CD14-positive monocyte (primary cell): ENCODE data around the gene HKDC1. TPM values are rescaled to one million over a fixed set of nuclear protein-coding genes. Genes with fewer than 3 reads are reported as not detected.
"Not testable (repeated sequence)": the region's sequence is repeated elsewhere in the genome, so short reads cannot be mapped to it uniquely, and the experiment has no call there.

Source experiments
- DNase-seq, 3 donors: peaks; one replicate each; pipeline ENCODE4 v3.0.0-alpha.2; 2011 to 2022
- H2AFZ ChIP-seq: 2 replicates; pipeline ENCODE4 v1.6.0; 2012; ENCODE audit warnings: mild to moderate bottlenecking, low read depth, low read length, inconsistent platforms; ENCODE audit not compliant: insufficient read depth, poor library complexity, severe bottlenecking
- H3K27ac ChIP-seq, 2 donors: 1 replicate in 1 of 2; 2 replicates in 1 of 2; pipeline ENCODE4 v1.5.1; 2012 to 2013; ENCODE audit warnings: low read length in 2 of 2, control low read depth in 1 of 2, inconsistent platforms in 1 of 2, low read depth in 1 of 2, mild to moderate bottlenecking in 1 of 2
- H3K27me3 ChIP-seq, 2 donors: one replicate each; pipeline versions ENCODE4 v1.6.0 to v1.6.1; 2011 to 2013; ENCODE audit warnings: low read length in 2 of 2; ENCODE audit not compliant: control insufficient read depth in 2 of 2, insufficient read depth in 2 of 2
- H3K36me3 ChIP-seq, 2 donors: replicated peaks in 1 of 2; 1 replicate in 1 of 2; 2 replicates in 1 of 2; pipeline versions ENCODE4 v1.5.1 to v1.6.1; 2012 to 2013; ENCODE audit warnings: low read length in 2 of 2, control low read depth in 1 of 2, inconsistent platforms in 1 of 2, mild to moderate bottlenecking in 1 of 2; ENCODE audit not compliant: insufficient read depth in 2 of 2, control insufficient read depth in 1 of 2
- H3K4me1 ChIP-seq, 2 donors: 1 replicate in 1 of 2; 2 replicates in 1 of 2; pipeline versions ENCODE4 v1.5.1 to v1.6.1; 2012 to 2013; ENCODE audit warnings: low read length in 2 of 2, control low read depth in 1 of 2, inconsistent platforms in 1 of 2, mild to moderate bottlenecking in 1 of 2, moderate library complexity in 1 of 2; ENCODE audit not compliant: insufficient read depth in 2 of 2, control insufficient read depth in 1 of 2
- H3K4me2 ChIP-seq: replicated peaks from 2 replicates; pipeline ENCODE3; 2012; ENCODE audit warnings: low read length, moderate library complexity, mild to moderate bottlenecking; ENCODE audit not compliant: poor library complexity, severe bottlenecking; ENCODE audit errors: extremely low read depth
- H3K4me3 ChIP-seq, 3 experiments: fragments of 200-600 bp in 1 of 3; sonication (generic) in 1 of 3; replicated peaks in 1 of 3; 1 replicate in 2 of 3; 2 replicates in 1 of 3; pipeline ENCODE4 v1.5.1; 2011 to 2013; ENCODE audit warnings: low read length in 3 of 3, mild to moderate bottlenecking in 3 of 3, control low read depth in 2 of 3, low read depth in 2 of 3, inconsistent platforms in 1 of 3, moderate library complexity in 1 of 3
- H3K79me2 ChIP-seq: 2 replicates; pipeline ENCODE4 v1.6.0; 2012; ENCODE audit warnings: mild to moderate bottlenecking, control low read depth, inconsistent platforms, low read length, moderate library complexity; ENCODE audit not compliant: insufficient read depth
- H3K9ac ChIP-seq: 2 replicates; pipeline ENCODE4 v1.6.0; 2017; ENCODE audit warnings: low read length, mild to moderate bottlenecking; ENCODE audit not compliant: insufficient read depth, poor library complexity, severe bottlenecking
- H3K9me3 ChIP-seq, 2 donors: replicated peaks in 1 of 2; 1 replicate in 1 of 2; 2 replicates in 1 of 2; pipeline versions ENCODE4 v1.5.1 to v1.6.1; 2012 to 2013; ENCODE audit warnings: low read length in 2 of 2, control low read depth in 1 of 2; ENCODE audit not compliant: control insufficient read depth in 1 of 2, insufficient read depth in 1 of 2
- H4K20me1 ChIP-seq: 2 replicates; pipeline ENCODE4 v1.6.0; 2012; ENCODE audit warnings: mild to moderate bottlenecking, low read length, control low read depth, moderate library complexity; ENCODE audit not compliant: insufficient read depth
- H3K27ac Mint-ChIP-seq, 7 donors: one replicate each; pipeline ENCODE4 v1.8.0; 2020; ENCODE audit warnings: mild to moderate bottlenecking in 7 of 7, mixed read lengths in 7 of 7, moderate library complexity in 6 of 7, inconsistent platforms in 2 of 7
- H3K27me3 Mint-ChIP-seq, 3 donors: one replicate each; pipeline ENCODE4 v1.8.0; 2021 to 2022; ENCODE audit warnings: low read depth in 3 of 3, mild to moderate bottlenecking in 3 of 3, mixed read lengths in 3 of 3, moderate library complexity in 3 of 3, inconsistent platforms in 1 of 3
- H3K36me3 Mint-ChIP-seq, 2 donors: one replicate each; pipeline ENCODE4 v1.8.0; 2020; ENCODE audit warnings: mixed read lengths in 2 of 2, inconsistent platforms in 1 of 2, mild to moderate bottlenecking in 1 of 2
- H3K4me1 Mint-ChIP-seq: one replicate; pipeline ENCODE4 v1.8.0; 2020; ENCODE audit warnings: mild to moderate bottlenecking, mixed read lengths
- H3K4me3 Mint-ChIP-seq, 2 donors: one replicate each; pipeline ENCODE4 v1.8.0; 2020; ENCODE audit warnings: mild to moderate bottlenecking in 2 of 2, mixed read lengths in 2 of 2, moderate library complexity in 1 of 2
- H3K9me3 Mint-ChIP-seq, 7 donors: one replicate each; pipeline ENCODE4 v1.8.0; 2020 to 2022; ENCODE audit warnings: mixed read lengths in 7 of 7, mild to moderate bottlenecking in 6 of 7, moderate library complexity in 6 of 7, inconsistent platforms in 2 of 7
- CTCF ChIP-seq: fragments of 200-600 bp; IDR thresholded peaks from one replicate; pipeline ENCODE4 v1.8.0; 2022; ENCODE audit warnings: antibody characterized with exemption, mild to moderate bottlenecking
- WGBS: methylation state at CpG from one replicate; pipeline ENCODE4 v1.1.5; 2013; ENCODE audit warnings: missing lambda C conversion rate; ENCODE audit not compliant: insufficient coverage; 5-methylcytosine and 5-hydroxymethylcytosine counted together
- intact Hi-C, 2 donors: fragments of 100-400 bp; cut with micrococcal nuclease; formaldehyde crosslinking; loops; one replicate each; pipeline versions ENCODE4 v1.15.0 to v1.15.1; 2023
- polyA plus RNA-seq, 3 donors: library from polyadenylated mRNA; depleted of rRNA in 1 of 3; unstranded in 2 of 3; stranded (reverse) in 1 of 3; fragments of 300-500 nt in 2 of 3; fragments of >200 nt in 1 of 3; fragmentation: Illumina TruSeq in 2 of 3; gene quantifications; 1 replicate in 2 of 3; 2 replicates in 1 of 3; pipeline ENCODE4 v1.2.3, GENCODE V29; 2012 to 2021

The HKDC1 gene
- polyA plus RNA-seq, 3 donors, result not detected

GRCh38 chr10:69306421-69306820, 86.3 kb downstream of the HKDC1 start:
- no peak for TF ChIP-seq CTCF
- intact Hi-C loops, result no loop called here
- 64% methylated on average over 2 of the region's 2 CpGs for WGBS
- DNase-seq, result no peak
- H3K9ac ChIP-seq, result no peak overlapping the region
- H3K79me2 ChIP-seq, result no peaks in the 10 kb centered on the region
- no peaks in the 10 kb centered on the region for H4K20me1 ChIP-seq
- no peaks in the 10 kb centered on the region for H3K9me3 ChIP-seq
- no peaks in the 10 kb centered on the region for H3K4me1 ChIP-seq
- no peaks in the 10 kb centered on the region for H3K27me3 ChIP-seq
- no peaks in the 10 kb centered on the region for H3K9me3 Mint-ChIP-seq
- H3K27me3 Mint-ChIP-seq, result peaks cover 0 to 2% (median 0%) of the 10 kb centered on the region in 3 donors
- no peak overlapping the region for H3K4me3 ChIP-seq
- no peaks in the 10 kb centered on the region for H3K36me3 Mint-ChIP-seq
- no peak overlapping the region for H3K4me3 Mint-ChIP-seq
- H3K27ac Mint-ChIP-seq, result no peak overlapping the region
- no peak overlapping the region for H3K4me2 ChIP-seq
- no peak overlapping the region for H2AFZ ChIP-seq
- no peaks in the 10 kb centered on the region for H3K36me3 ChIP-seq
- peaks cover 8% of the 10 kb centered on the region for H3K4me1 Mint-ChIP-seq
- H3K27ac ChIP-seq, result no peak overlapping the region

- Mint-ChIP-seq H3K27ac (no peak overlapping the region), H3K36me3 (no peaks in the 10 kb centered on the region), H3K9me3 (no peaks in the 10 kb centered on the region), H3K4me3 (no peak overlapping the region), H3K4me1 (peaks cover 8% of the 10 kb centered on the region), H3K27me3 (peaks cover 0 to 2% (median 0%) of the 10 kb centered on the region in 3 donors)
- Histone ChIP-seq H3K9me3 (no peaks in the 10 kb centered on the region), H3K4me3 (no peak overlapping the region), H3K27me3 (no peaks in the 10 kb centered on the region), H3K79me2 (no peaks in the 10 kb centered on the region), H4K20me1 (no peaks in the 10 kb centered on the region), H3K4me2 (no peak overlapping the region), H3K36me3 (no peaks in the 10 kb centered on the region), H3K27ac (no peak overlapping the region), H3K4me1 (no peaks in the 10 kb centered on the region), H2AFZ (no peak overlapping the region), H3K9ac (no peak overlapping the region)
- intact Hi-C loops, result no loop called here
- TF ChIP-seq CTCF, result no peak
- no peak for DNase-seq
- 100% methylated on average over 1 of the region's 4 CpGs for WGBS
Measured at GRCh38 chr10:69307434-69307833, 87.3 kb downstream of the HKDC1 start.

DNA sequence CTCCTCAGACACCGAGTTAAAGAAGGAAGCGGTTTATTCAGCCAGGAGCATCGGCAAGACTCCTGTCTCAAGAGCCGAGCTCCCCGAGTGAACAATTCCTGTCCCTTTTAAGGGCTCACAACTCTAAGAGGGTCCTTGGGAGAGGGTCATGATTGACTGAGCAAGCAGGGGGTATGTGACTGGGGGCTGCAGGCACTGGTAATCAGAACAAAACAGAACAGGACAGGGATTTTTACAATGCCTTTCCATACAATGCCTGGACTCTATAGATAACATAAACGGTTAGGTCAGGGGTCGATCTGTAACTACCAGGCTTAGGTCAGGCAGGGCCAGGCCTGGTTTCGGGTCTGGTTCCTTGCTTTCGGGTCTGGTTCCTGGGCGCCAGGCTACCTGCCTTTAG, 88.2 kb downstream of the HKDC1 start:
- intact Hi-C loops, H3K27me3 Mint-ChIP-seq, H3K36me3 Mint-ChIP-seq, DNase-seq, H3K27ac Mint-ChIP-seq, H4K20me1 ChIP-seq, H3K4me1 Mint-ChIP-seq, H3K9ac ChIP-seq, H3K36me3 ChIP-seq, H3K27me3 ChIP-seq, H3K4me3 Mint-ChIP-seq, H2AFZ ChIP-seq, H3K9me3 Mint-ChIP-seq, H3K4me1 ChIP-seq, H3K79me2 ChIP-seq, H3K4me2 ChIP-seq, H3K27ac ChIP-seq, H3K4me3 ChIP-seq, H3K9me3 ChIP-seq: not testable (repeated sequence)
- WGBS, result 97% methylated on average over 5 of the region's 10 CpGs
